HG03196 (cell line): ENCODE results near the gene FAAP100.
A peak's percentile ranks its signal among the peaks of the same experiment; 100 is the strongest.
"Not testable (repeated sequence)": the region's sequence is repeated elsewhere in the genome, so short reads cannot be mapped to it uniquely, and the experiment has no call there.

Experiments used
- ATAC-seq: cut with Tn5 transposase; IDR thresholded peaks from one replicate; pipeline ENCODE4 v1.9.1; 2021; ENCODE audit not compliant: unreplicated experiment

Gene FAAP100

GRCh38 chr17:81552244-81553017 is at the start of gene FAAP100:
Gene FAAP100 (minus strand): TSS chr17:81552353. CDS start chr17:81552330, 23 bp downstream.
- ATAC-seq, result peak; percentile 48

- ATAC-seq, result no peak
Measured at GRCh38 chr17:81601525-81602120, 49.5 kb upstream of the FAAP100 start.

- no peak for ATAC-seq
Measured at GRCh38 chr17:81599719-81600486, 47.8 kb upstream of the FAAP100 start.

- no peak for ATAC-seq
Measured at GRCh38 chr17:81593105-81593871, 41.1 kb upstream of the FAAP100 start.

GRCh38 chr17:81591971-81592370 is 39.8 kb upstream of the FAAP100 start:
- no peak for ATAC-seq

GRCh38 chr17:81590121-81590520 is 38.0 kb upstream of the FAAP100 start:
- ATAC-seq, result no peak

GRCh38 chr17:81589612-81590011 is 37.5 kb upstream of the FAAP100 start:
- no peak for ATAC-seq

- ATAC-seq, result no peak
Measured at GRCh38 chr17:81586096-81586495, 33.9 kb upstream of the FAAP100 start.

GRCh38 chr17:81584771-81585170 is 32.6 kb upstream of the FAAP100 start:
- ATAC-seq, result not testable (repeated sequence)

- no peak for ATAC-seq
Measured at GRCh38 chr17:81583589-81584342, 31.6 kb upstream of the FAAP100 start.

- ATAC-seq, result no peak
Measured at GRCh38 chr17:81582749-81583148, 30.6 kb upstream of the FAAP100 start.

GRCh38 chr17:81582341-81582740 is 30.2 kb upstream of the FAAP100 start:
- ATAC-seq, result no peak

- ATAC-seq, result no peak
Measured at GRCh38 chr17:81581758-81582157, 29.6 kb upstream of the FAAP100 start.

- ATAC-seq, result no peak
Measured at GRCh38 chr17:81580481-81580880, 28.3 kb upstream of the FAAP100 start.

- no peak for ATAC-seq
Measured at GRCh38 chr17:81579821-81580321, 27.7 kb upstream of the FAAP100 start.

GRCh38 chr17:81579298-81579697 is 27.1 kb upstream of the FAAP100 start:
- ATAC-seq, result no peak

- no peak for ATAC-seq
Measured at GRCh38 chr17:81578561-81579225, 26.5 kb upstream of the FAAP100 start.

GRCh38 chr17:81578038-81578441 is 25.9 kb upstream of the FAAP100 start:
- ATAC-seq, result no peak

- ATAC-seq, result no peak
Measured at GRCh38 chr17:81577278-81578000, 25.3 kb upstream of the FAAP100 start.
